HEK293 (cell line): ENCODE results near the gene ARMH3.

Source experiments
- CTCF ChIA-PET: fragments of 350-600 bp; formaldehyde crosslinking; extraction: SDS; loops from one replicate; lab custom pipeline; 2021; ENCODE audit warnings: antibody characterized with exemption; lab: Yijun Ruan, JAX
- POLR2A ChIA-PET: fragments of 300-600 bp; formaldehyde crosslinking; extraction: SDS; loops from one replicate; lab custom pipeline; 2020; ENCODE audit warnings: antibody characterized with exemption, inconsistent platforms; lab: Yijun Ruan, JAX
- H3K27ac ChIP-seq: fragments of 200-500 bp; sonication (Bioruptor generic); 2 replicates; pipeline ENCODE4 v1.5.1; 2014; ENCODE audit warnings: low read depth, low read length, control low read depth, inconsistent platforms; ENCODE audit errors: extremely low read depth
- H3K36me3 ChIP-seq, 2 experiments: fragments of 200-500 bp in 1 of 2; sonication (Bioruptor generic) in 1 of 2; 1 replicate in 1 of 2; 2 replicates in 1 of 2; pipeline ENCODE4 v1.5.1; 2014 to 2017; ENCODE audit warnings: inconsistent platforms in 2 of 2, low read length in 2 of 2; ENCODE audit not compliant: control insufficient read depth in 2 of 2, insufficient read depth in 1 of 2
- H3K4me1 ChIP-seq: fragments of 200-500 bp; sonication (Bioruptor generic); 2 replicates; pipeline ENCODE4 v1.5.1; 2014; ENCODE audit warnings: mild to moderate bottlenecking, low read length, inconsistent platforms; ENCODE audit not compliant: control insufficient read depth, insufficient read depth
- H3K4me3 ChIP-seq: 2 replicates; pipeline ENCODE4 v1.5.1; 2011; ENCODE audit warnings: low read depth, mild to moderate bottlenecking, control low read depth, low read length, moderate library complexity
- H3K9me3 ChIP-seq: fragments of 200-500 bp; sonication (Bioruptor generic); 2 replicates; pipeline ENCODE4 v1.5.1; 2014; ENCODE audit warnings: low read depth, low read length, inconsistent platforms; ENCODE audit not compliant: control insufficient read depth, insufficient read depth
- AEBP2 ChIP-seq: fragments of 450-650 bp; formaldehyde crosslinking; IDR thresholded peaks from 2 replicates; pipeline ENCODE4 v1.5.1; 2016; ENCODE audit warnings: missing biosample characterization, missing genetic modification characterization, borderline replicate concordance
- CTCF ChIP-seq: fragments of 450-650 bp; formaldehyde crosslinking; IDR thresholded peaks from 2 replicates; pipeline ENCODE4 v1.5.1; 2016; ENCODE audit warnings: missing biosample characterization, missing genetic modification characterization
- EGR2 ChIP-seq: fragments of 450-650 bp; formaldehyde crosslinking; IDR thresholded peaks from 2 replicates; pipeline ENCODE4 v1.5.1; 2016; ENCODE audit warnings: low read depth, missing biosample characterization, missing genetic modification characterization
- HOXC10 ChIP-seq: sonication (generic); formaldehyde crosslinking; IDR thresholded peaks from 2 replicates; pipeline ENCODE4 v1.8.1; 2023; ENCODE audit warnings: mild to moderate bottlenecking, missing genetic modification reagents
- MZF1 ChIP-seq: fragments of 450-650 bp; formaldehyde crosslinking; IDR thresholded peaks from 2 replicates; pipeline ENCODE4 v1.5.1; 2017; ENCODE audit warnings: missing biosample characterization, missing genetic modification characterization, borderline replicate concordance
- OVOL3 ChIP-seq: fragments of 450-650 bp; formaldehyde crosslinking; IDR thresholded peaks from 2 replicates; pipeline ENCODE4 v1.5.1; 2016; ENCODE audit warnings: missing biosample characterization, missing genetic modification characterization
- ZBTB17 ChIP-seq: fragments of 450-650 bp; formaldehyde crosslinking; IDR thresholded peaks from 2 replicates; pipeline ENCODE4 v1.5.1; 2016; ENCODE audit warnings: missing biosample characterization, missing genetic modification characterization
- ZBTB49 ChIP-seq: fragments of 450-650 bp; formaldehyde crosslinking; IDR thresholded peaks from 2 replicates; pipeline ENCODE4 v1.5.1; 2016; ENCODE audit warnings: missing biosample characterization, missing genetic modification characterization, low read depth
- ZFP3 ChIP-seq: fragments of 450-650 bp; formaldehyde crosslinking; IDR thresholded peaks from 2 replicates; pipeline ENCODE4 v1.5.1; 2016; ENCODE audit warnings: low read depth, missing biosample characterization, missing genetic modification characterization
- ZFP41 ChIP-seq: fragments of 450-650 bp; formaldehyde crosslinking; IDR thresholded peaks from 2 replicates; pipeline ENCODE4 v1.5.1; 2016; ENCODE audit warnings: missing biosample characterization, missing genetic modification characterization, borderline replicate concordance
- ZNF114 ChIP-seq: fragments of 450-650 bp; formaldehyde crosslinking; IDR thresholded peaks from 2 replicates; pipeline ENCODE4 v1.5.0; 2017; ENCODE audit warnings: missing biosample characterization, missing genetic modification characterization
- ZNF175 ChIP-seq: fragments of 450-650 bp; formaldehyde crosslinking; IDR thresholded peaks from 2 replicates; pipeline ENCODE4 v1.5.1; 2016; ENCODE audit warnings: missing biosample characterization, missing genetic modification characterization
- ZNF221 ChIP-seq: fragments of 450-650 bp; formaldehyde crosslinking; IDR thresholded peaks from 2 replicates; pipeline ENCODE4 v1.5.1; 2017; ENCODE audit warnings: missing biosample characterization, missing genetic modification characterization, borderline replicate concordance
- ZNF311 ChIP-seq: fragments of 450-650 bp; formaldehyde crosslinking; IDR thresholded peaks from 2 replicates; pipeline ENCODE4 v1.5.1; 2017; ENCODE audit warnings: missing biosample characterization, missing genetic modification characterization, borderline replicate concordance
- ZNF362 ChIP-seq: fragments of 450-650 bp; formaldehyde crosslinking; IDR thresholded peaks from 2 replicates; pipeline ENCODE4 v1.5.1; 2016; ENCODE audit warnings: missing biosample characterization, missing genetic modification characterization
- ZNF391 ChIP-seq: fragments of 450-650 bp; formaldehyde crosslinking; IDR thresholded peaks from 2 replicates; pipeline ENCODE4 v1.5.1; 2016; ENCODE audit warnings: low read depth, missing biosample characterization, missing genetic modification characterization, borderline replicate concordance
- ZNF433 ChIP-seq: fragments of 450-650 bp; formaldehyde crosslinking; IDR thresholded peaks from 2 replicates; pipeline ENCODE4 v1.5.1; 2016; ENCODE audit warnings: missing biosample characterization, missing genetic modification characterization, low read depth
- ZNF518A ChIP-seq: fragments of 450-650 bp; formaldehyde crosslinking; conservative IDR thresholded peaks from 2 replicates; pipeline ENCODE4 v1.5.1; 2016; ENCODE audit warnings: low read depth, missing biosample characterization, missing genetic modification characterization
- ZNF560 ChIP-seq: fragments of 450-650 bp; formaldehyde crosslinking; IDR thresholded peaks from 2 replicates; pipeline ENCODE4 v1.5.1; 2017; ENCODE audit warnings: missing biosample characterization, missing genetic modification characterization, borderline replicate concordance
- ZNF660 ChIP-seq: fragments of 450-650 bp; IDR thresholded peaks from 2 replicates; pipeline ENCODE4 v1.5.1; 2018; ENCODE audit warnings: missing biosample characterization, mild to moderate bottlenecking, missing genetic modification characterization
- ZNF664 ChIP-seq: fragments of 450-650 bp; formaldehyde crosslinking; IDR thresholded peaks from 2 replicates; pipeline ENCODE4 v1.5.1; 2016; ENCODE audit warnings: missing biosample characterization, missing genetic modification characterization
- ZNF843 ChIP-seq: fragments of 450-650 bp; formaldehyde crosslinking; IDR thresholded peaks from 2 replicates; pipeline ENCODE4 v1.5.1; 2016; ENCODE audit warnings: missing biosample characterization, missing genetic modification characterization
- ZSCAN4 ChIP-seq: fragments of 450-650 bp; formaldehyde crosslinking; IDR thresholded peaks from 2 replicates; pipeline ENCODE4 v1.5.1; 2017; ENCODE audit warnings: missing biosample characterization, missing genetic modification characterization

Gene ARMH3

GRCh38 chr10:102024799-102025198, 31.2 kb downstream of the ARMH3 start:
- Histone ChIP-seq H3K36me3 (peaks cover 65 to 69% of the 10 kb centered on the region in 2 experiments), H3K4me3 (no peak overlapping the region), H3K4me1 (no peaks in the 10 kb centered on the region), H3K9me3 (no peaks in the 10 kb centered on the region), H3K27ac (no peak overlapping the region)
- CTCF ChIA-PET = interaction anchor here (0.5 to 1.0 kb wide), 3 partner anchors 48 to 166 kb away, joined by 3 to 4 read pairs (median 3); no protein-coding TSS in a partner anchor
- POLR2A ChIA-PET = interaction anchor here (0.7 kb wide), 1 partner anchor 43 kb away, joined by 3 read pairs; no protein-coding TSS in a partner anchor
- no peak for TF ChIP-seq OVOL3 (tag by site-specific recombination)
- TF ChIP-seq CTCF (tag by site-specific recombination) = no peak
- no peak for TF ChIP-seq ZNF391 (tag by site-specific recombination)
- TF ChIP-seq ZBTB49 = no peak
- no peak for TF ChIP-seq ZBTB17 (tag by site-specific recombination)
- TF ChIP-seq AEBP2 = no peak
- no peak for TF ChIP-seq ZNF175 (tag by site-specific recombination)
- no peak for TF ChIP-seq ZNF221
- no peak for TF ChIP-seq ZNF664
- TF ChIP-seq HOXC10 = no peak
- TF ChIP-seq ZNF114 (tag by site-specific recombination) = no peak
- no peak for TF ChIP-seq ZNF311 (tag by site-specific recombination)
- TF ChIP-seq ZSCAN4 (tag by site-specific recombination) = no peak
- no peak for TF ChIP-seq ZNF660

GRCh38 chr10:102020938-102021337, 35.0 kb downstream of the ARMH3 start:
- no peaks in the 10 kb centered on the region for H3K4me1 ChIP-seq
- POLR2A ChIA-PET = no interaction called here
- no peak overlapping the region for H3K4me3 ChIP-seq
- H3K27ac ChIP-seq = no peak overlapping the region
- CTCF ChIA-PET = interaction anchor here (0.6 to 3.9 kb wide), 6 partner anchors 11 to 562 kb away, joined by 3 to 31 read pairs (median 4); no protein-coding TSS in a partner anchor
- H3K36me3 ChIP-seq = peaks cover 44 to 60% of the 10 kb centered on the region in 2 experiments
- no peaks in the 10 kb centered on the region for H3K9me3 ChIP-seq
- TF ChIP-seq ZNF560 (no peak), ZNF362 (tag by site-specific recombination) (no peak), ZNF433 (tag by site-specific recombination) (no peak), EGR2 (tag by site-specific recombination) (no peak), MZF1 (tag by site-specific recombination) (no peak), ZFP41 (tag by site-specific recombination) (no peak), ZFP3 (tag by site-specific recombination) (no peak), ZNF518A (tag by site-specific recombination) (no peak), ZNF843 (tag by site-specific recombination) (no peak)
